Astrocyte of the cerebellum (primary cell): ENCODE results near the gene MTUS2.

Source experiments
- DNase-seq: peaks from one replicate; pipeline ENCODE4 v3.0.0-alpha.2; 2011; ENCODE audit warnings: low read depth
- H3K4me3 ChIP-seq: 2 replicates; pipeline ENCODE4 v1.5.1; 2011; ENCODE audit warnings: mild to moderate bottlenecking, low read depth, low read length, moderate library complexity
- in situ Hi-C: cut with HindIII; loops from 2 replicates; pipeline ENCODE4 v1.10.0; 2017; ENCODE audit warnings: low sequenced_read_pairs
- TF ChIP-seq, protein P1 (sequence below): IDR thresholded peaks from 2 replicates; pipeline ENCODE4 v1.5.1; 2012; ENCODE audit warnings: low read length, low read depth, moderate library complexity, mild to moderate bottlenecking; ENCODE audit errors: missing control alignments

Gene MTUS2

GRCh38 chr13:29099781-29100406, 279.8 kb downstream of the MTUS2 start:
- no peak for DNase-seq
- in situ Hi-C loops: no loop called here
- H3K4me3 ChIP-seq: no peak overlapping the region
- TF ChIP-seq, protein P1, sequence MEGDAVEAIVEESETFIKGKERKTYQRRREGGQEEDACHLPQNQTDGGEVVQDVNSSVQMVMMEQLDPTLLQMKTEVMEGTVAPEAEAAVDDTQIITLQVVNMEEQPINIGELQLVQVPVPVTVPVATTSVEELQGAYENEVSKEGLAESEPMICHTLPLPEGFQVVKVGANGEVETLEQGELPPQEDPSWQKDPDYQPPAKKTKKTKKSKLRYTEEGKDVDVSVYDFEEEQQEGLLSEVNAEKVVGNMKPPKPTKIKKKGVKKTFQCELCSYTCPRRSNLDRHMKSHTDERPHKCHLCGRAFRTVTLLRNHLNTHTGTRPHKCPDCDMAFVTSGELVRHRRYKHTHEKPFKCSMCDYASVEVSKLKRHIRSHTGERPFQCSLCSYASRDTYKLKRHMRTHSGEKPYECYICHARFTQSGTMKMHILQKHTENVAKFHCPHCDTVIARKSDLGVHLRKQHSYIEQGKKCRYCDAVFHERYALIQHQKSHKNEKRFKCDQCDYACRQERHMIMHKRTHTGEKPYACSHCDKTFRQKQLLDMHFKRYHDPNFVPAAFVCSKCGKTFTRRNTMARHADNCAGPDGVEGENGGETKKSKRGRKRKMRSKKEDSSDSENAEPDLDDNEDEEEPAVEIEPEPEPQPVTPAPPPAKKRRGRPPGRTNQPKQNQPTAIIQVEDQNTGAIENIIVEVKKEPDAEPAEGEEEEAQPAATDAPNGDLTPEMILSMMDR: no peak

DNA sequence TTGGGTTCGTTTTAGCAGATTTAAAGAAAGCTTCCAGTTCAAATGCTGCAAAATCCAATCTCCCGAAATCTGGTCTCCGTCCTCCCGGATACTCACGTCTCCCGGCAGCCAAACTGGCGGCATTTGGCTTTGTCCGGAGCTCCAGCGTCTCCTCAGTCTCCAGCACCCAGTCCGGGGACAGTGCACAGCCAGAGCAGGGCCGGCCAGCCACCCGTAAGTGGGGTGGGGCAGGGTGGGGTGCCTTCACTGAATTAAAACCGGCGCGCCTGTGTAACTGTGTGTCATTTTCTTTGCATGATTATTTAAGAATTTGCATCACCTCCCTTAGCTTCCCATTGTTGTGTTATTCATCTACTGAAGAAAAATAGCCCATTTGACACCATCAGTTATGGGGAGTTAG, 280.6 kb downstream of the MTUS2 start:
- no peak overlapping the region for H3K4me3 ChIP-seq
- in situ Hi-C loops: no loop called here
- no peak for DNase-seq
- TF ChIP-seq, protein P1: no peak

DNA sequence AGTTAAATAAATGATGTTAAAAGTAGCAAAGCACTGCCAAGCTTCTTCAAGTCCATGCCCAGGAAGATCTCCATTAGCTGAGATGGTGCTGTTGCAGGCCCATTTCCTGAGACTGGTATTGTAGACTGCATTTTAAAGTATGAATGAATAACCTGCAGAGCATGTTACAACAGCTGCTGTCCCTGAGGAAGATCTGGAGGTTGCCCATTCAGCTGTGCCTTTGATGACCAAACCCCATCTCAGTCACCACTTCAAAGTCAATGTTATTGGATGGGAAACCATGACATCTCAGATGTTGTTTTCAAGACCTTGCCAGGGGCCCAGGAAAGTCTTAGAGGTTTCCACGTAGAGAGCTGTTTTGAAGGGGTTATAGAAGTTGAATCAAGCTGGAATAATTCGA, 281.3 kb downstream of the MTUS2 start:
- in situ Hi-C loops: no loop called here
- TF ChIP-seq, protein P1: no peak
- DNase-seq: no peak
- no peak overlapping the region for H3K4me3 ChIP-seq

- in situ Hi-C loops: no loop called here
- no peak overlapping the region for H3K4me3 ChIP-seq
- TF ChIP-seq, protein P1: no peak
- no peak for DNase-seq
Measured at GRCh38 chr13:29101905-29102304, 281.8 kb downstream of the MTUS2 start.

- DNase-seq: no peak
- TF ChIP-seq, protein P1: no peak
- H3K4me3 ChIP-seq: no peak overlapping the region
- in situ Hi-C loops: no loop called here
Measured at GRCh38 chr13:29103065-29103800, 283.1 kb downstream of the MTUS2 start.

GRCh38 chr13:29104461-29104860, 284.3 kb downstream of the MTUS2 start:
- H3K4me3 ChIP-seq: no peak overlapping the region
- in situ Hi-C loops: no loop called here
- TF ChIP-seq, protein P1: no peak
- DNase-seq: no peak
